Activated naive CD4-positive, alpha-beta T cell treated with Interleukin-2 at 50 U/mL for 16 hours (primary cell): ENCODE results near the gene TRIM28.
"Not testable (repeated sequence)": the region's sequence is repeated elsewhere in the genome, so short reads cannot be mapped to it uniquely, and the experiment has no call there.

Experiments used
- DNase-seq: peaks from one replicate; pipeline ENCODE4 v3.0.0-alpha.2; 2020

Gene TRIM28

GRCh38 chr19:58519355-58520256 lies 24.3 kb upstream of the TRIM28 start, which contains the start of gene ZBTB45:
Gene ZBTB45, minus strand, starts transcription at chr19:58519810. Its CDS starts 2,137 bp downstream, at chr19:58517673.
- peak; percentile 89 for DNase-seq

GRCh38 chr19:58520257-58520599 lies 23.6 kb upstream of the TRIM28 start:
- no peak for DNase-seq

DNA sequence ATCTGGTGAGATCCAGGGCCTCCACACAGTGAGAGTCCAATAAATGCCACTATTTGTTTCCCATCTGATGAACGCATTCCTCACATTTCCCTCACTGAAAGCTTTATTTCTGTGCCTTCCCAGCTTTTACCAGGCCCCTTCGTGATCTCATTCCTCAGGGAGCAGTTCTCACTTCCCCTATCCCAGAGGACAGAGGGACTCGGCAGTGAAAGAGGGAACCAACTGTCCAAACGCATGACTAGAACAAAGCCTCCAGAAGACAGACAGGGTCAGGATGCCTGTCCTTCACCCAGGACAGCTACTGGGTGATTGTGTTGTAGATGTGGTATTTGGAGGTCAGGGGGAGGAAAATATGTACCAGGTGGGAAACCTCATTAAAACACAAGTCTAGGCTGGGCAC lies 22.2 kb upstream of the TRIM28 start:
- no peak for DNase-seq

DNA sequence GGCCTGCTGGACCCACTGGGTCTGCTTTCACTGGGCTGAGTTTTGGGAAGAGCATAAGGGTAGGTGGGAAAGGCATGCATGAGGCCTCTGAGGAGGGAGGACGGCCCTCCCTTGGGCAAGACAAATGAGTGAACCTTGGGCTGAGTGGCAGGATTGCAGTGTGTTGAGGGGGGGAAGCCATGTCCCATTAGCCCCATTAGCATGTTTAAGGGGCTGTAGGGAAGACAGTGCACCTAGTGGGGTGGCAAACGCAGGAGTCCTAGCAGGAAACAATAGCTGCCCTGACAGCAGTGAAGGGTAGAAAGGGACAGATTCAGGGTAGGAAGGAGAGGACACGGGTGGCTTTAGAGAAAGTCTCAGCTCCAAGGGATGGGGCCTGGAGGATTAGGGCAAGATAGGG lies 21.2 kb upstream of the TRIM28 start:
- no peak for DNase-seq

DNA sequence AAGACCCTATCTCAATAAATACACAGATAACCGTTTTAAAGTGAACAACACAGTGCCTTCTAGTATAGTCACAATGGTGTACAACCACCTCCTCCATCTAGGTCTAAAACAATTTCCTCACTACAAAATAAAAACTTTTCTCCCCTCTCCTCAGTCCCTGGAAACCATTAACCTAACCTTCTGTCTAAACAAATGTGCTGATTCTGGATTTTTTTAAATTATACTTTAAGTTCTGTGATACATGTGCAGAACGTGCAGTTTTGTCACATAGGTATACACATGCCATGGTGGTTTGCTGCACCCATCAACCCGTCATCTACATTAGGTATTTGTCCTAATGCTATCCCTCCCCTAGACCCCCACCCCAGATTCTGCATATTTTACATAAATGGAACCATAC lies 14.5 kb upstream of the TRIM28 start:
- DNase-seq = no peak

DNA sequence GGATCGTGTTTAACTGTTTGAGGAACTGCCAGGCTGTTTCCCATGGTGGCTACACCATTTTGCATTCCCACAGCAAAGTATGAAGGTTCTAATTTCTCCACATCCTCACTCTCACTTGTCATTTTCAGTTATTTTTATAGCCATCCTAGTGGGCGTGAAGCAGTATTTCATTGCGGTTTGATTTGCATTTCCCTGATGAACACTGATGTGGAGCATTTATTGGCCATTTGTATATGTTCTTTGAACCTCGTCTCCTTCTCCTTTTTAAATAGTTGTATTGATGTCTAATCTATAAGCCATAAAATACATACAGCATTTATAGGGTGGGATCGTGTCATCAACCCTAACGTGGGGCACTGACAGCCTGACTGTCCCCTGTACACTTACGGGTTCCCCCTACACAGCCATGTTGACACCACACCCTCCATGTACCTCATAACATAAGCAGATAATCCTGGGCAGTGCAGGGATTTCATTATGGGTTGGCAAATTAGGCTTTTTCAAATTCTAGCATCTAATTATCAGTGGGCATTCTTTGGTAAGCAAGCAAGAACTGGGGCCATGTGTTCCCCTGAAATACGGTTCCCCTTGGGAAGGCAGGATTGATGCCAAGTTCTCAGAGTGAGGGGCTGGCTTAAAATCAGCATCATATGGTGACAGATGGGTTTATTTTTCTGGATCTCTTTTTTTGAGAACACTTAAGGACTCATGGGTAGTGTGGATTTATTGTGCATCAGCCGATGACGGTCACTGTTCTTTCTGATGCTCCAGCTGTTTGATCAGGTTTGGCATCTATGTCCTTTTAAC lies 12.6 kb upstream of the TRIM28 start:
- DNase-seq = no peak

DNA sequence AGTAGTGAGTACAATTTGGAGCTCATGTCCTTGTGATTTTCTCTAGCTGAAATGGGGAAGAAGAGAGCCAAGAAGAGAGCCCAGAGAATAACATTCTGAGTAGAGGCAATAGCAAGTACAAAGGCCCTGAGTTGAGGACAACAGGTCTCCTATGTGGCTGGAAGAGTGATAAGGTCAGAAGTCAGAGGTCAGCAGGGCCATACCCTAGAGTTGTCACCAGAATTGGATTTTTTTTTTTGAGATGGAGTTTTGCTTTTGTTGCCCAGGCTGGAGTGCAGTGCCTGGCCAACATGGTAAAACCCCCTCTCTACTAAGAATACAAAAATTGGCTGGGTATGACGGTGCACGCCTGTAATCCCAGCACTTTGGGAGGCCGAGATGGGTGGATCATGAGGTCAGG lies 8.0 kb upstream of the TRIM28 start:
- DNase-seq = no peak

GRCh38 chr19:58536852-58537798 lies 6.7 kb upstream of the TRIM28 start:
- no peak for DNase-seq

GRCh38 chr19:58538257-58539168 lies 5.4 kb upstream of the TRIM28 start:
- peak; percentile 41 for DNase-seq

GRCh38 chr19:58539169-58539559 lies 4.7 kb upstream of the TRIM28 start:
- not testable (repeated sequence) for DNase-seq

- not testable (repeated sequence) for DNase-seq
Measured at GRCh38 chr19:58542641-58543372, 1.1 kb upstream of the TRIM28 start.

GRCh38 chr19:58544591-58545285 lies 874 bp downstream of the TRIM28 start:
- peak; percentile 79 for DNase-seq

DNA sequence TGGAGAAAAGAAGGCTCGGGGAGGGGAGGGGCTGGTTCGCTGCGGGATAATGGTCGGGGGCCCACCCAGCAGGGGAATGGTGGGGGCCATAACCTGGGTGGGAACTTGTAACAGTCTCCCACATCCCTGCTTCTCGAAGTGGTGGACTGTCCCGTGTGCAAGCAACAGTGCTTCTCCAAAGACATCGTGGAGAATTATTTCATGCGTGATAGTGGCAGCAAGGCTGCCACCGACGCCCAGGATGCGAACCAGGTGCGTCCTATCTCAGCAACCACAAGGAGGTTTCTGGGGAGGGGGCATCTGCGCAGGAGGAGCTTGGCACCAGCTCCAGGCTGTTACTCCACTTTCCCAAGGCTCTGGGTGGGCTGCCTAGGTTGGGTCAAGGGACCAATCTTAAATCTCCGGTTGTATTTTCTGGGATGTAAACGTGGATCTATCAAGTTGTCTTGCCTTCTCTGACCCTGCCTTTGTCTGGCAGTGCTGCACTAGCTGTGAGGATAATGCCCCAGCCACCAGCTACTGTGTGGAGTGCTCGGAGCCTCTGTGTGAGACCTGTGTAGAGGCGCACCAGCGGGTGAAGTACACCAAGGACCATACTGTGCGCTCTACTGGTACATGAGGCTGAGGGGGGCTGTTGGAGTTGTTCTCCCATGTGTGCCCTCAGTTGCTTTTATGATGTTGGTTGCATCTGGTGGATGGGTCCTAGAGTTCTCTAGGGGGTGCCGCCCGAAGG lies 1.6 kb downstream of the TRIM28 start:
- DNase-seq = no peak

- no peak for DNase-seq
Measured at GRCh38 chr19:58546019-58546530, 2.2 kb downstream of the TRIM28 start.

DNA sequence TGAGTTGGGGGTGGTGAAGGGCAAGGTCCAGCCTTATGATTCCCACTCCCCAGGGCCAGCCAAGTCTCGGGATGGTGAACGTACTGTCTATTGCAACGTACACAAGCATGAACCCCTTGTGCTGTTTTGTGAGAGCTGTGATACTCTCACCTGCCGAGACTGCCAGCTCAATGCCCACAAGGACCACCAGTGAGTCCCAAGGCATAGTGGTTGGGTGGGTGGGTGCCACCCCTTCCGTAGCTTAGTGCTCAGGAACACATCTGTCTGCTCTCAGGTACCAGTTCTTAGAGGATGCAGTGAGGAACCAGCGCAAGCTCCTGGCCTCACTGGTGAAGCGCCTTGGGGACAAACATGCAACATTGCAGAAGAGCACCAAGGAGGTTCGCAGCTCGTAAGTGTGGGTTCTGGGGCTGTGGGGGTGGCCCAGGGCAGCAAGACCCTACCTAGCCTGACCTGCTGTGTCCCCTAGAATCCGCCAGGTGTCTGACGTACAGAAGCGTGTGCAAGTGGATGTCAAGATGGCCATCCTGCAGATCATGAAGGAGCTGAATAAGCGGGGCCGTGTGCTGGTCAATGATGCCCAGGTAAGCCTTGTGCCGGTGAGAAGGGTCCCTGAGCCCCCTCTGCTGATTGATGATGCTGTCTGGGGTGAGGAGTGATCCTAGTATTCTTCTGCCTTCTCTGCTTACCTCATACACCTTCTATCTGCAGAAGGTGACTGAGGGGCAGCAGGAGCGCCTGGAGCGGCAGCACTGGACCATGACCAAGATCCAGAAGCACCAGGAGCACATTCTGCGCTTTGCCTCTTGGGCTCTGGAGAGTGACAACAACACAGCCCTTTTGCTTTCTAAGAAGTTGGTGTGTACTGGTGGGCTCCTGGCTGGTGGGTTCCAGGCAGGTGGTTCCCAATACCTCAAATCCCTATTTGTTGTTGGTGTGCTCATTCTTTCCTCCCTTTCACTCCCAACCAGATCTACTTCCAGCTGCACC lies 3.8 kb downstream of the TRIM28 start:
- DNase-seq = no peak

DNA sequence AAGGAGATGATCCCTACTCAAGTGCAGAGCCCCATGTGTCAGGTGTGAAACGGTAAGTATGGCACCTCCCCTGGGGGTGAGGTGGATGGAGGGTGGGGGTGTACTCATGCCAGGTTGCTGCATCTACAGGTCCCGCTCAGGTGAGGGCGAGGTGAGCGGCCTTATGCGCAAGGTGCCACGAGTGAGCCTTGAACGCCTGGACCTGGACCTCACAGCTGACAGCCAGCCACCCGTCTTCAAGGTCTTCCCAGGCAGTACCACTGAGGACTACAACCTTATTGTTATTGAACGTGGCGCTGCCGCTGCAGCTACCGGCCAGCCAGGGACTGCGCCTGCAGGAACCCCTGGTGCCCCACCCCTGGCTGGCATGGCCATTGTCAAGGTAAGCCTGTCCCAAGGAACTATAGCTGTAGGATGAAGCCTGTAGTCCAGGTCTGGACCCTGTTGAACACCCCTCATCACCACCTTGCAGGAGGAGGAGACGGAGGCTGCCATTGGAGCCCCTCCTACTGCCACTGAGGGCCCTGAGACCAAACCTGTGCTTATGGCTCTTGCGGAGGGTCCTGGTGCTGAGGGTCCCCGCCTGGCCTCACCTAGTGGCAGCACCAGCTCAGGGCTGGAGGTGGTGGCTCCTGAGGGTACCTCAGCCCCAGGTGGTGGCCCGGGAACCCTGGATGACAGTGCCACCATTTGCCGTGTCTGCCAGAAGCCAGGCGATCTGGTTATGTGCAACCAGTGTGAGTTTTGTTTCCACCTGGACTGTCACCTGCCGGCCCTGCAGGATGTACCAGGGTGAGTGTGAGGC lies 5.2 kb downstream of the TRIM28 start:
- no peak for DNase-seq
